CD4-positive, CD25-positive, alpha-beta regulatory T cell (primary cell): ENCODE data around the gene OR2V1. TPM values are rescaled to one million over a fixed set of nuclear protein-coding genes. Genes with fewer than 3 reads are reported as not detected.
A peak's percentile ranks its signal among the peaks of the same experiment; 100 is the strongest.
"Not testable (repeated sequence)": the region's sequence is repeated elsewhere in the genome, so short reads cannot be mapped to it uniquely, and the experiment has no call there.

ENCODE experiments used
- ATAC-seq, 2 donors: fragments of 150-1000 bp; cut with Tn5 transposase; one replicate each; pipeline ENCODE4 v1.10.0; 2021; ENCODE audit warnings: low read depth in 2 of 2, moderate number of reproducible peaks in 2 of 2, moderate library complexity in 1 of 2
- DNase-seq, 3 donors: peaks; one replicate each; pipeline versions ENCODE4 v3.0.0 to v3.0.0-alpha.2; 2012 to 2022; ENCODE audit warnings: mixed read lengths in 1 of 3
- H3K27ac ChIP-seq: one replicate; pipeline ENCODE4 v1.7.0; 2013; ENCODE audit warnings: mild to moderate bottlenecking, low read length; ENCODE audit not compliant: insufficient read depth, poor library complexity, severe bottlenecking
- H3K27me3 ChIP-seq: one replicate; pipeline ENCODE4 v1.7.0; 2013; ENCODE audit warnings: low read length; ENCODE audit not compliant: control insufficient read depth, insufficient read depth
- H3K36me3 ChIP-seq: one replicate; pipeline ENCODE4 v1.7.0; 2013; ENCODE audit warnings: mild to moderate bottlenecking, low read length, moderate library complexity; ENCODE audit not compliant: control insufficient read depth, insufficient read depth
- H3K4me1 ChIP-seq: 2 replicates; pipeline ENCODE4 v1.7.0; 2013; ENCODE audit warnings: mild to moderate bottlenecking, low read length; ENCODE audit not compliant: insufficient read depth, control insufficient read depth, poor library complexity, severe bottlenecking
- H3K4me3 ChIP-seq: one replicate; pipeline ENCODE4 v1.7.0; 2013; ENCODE audit warnings: low read depth, mild to moderate bottlenecking, low read length, moderate library complexity
- H3K9me3 ChIP-seq, 2 experiments: 1 replicate in 1 of 2; 2 replicates in 1 of 2; pipeline ENCODE4 v1.7.0; 2013; ENCODE audit warnings: low read length in 2 of 2, mild to moderate bottlenecking in 1 of 2, moderate library complexity in 1 of 2; ENCODE audit not compliant: control insufficient read depth in 2 of 2
- H3K27ac Mint-ChIP-seq, 3 donors: one replicate each; pipeline ENCODE4 v1.8.0; 2020 to 2022; ENCODE audit warnings: mild to moderate bottlenecking in 3 of 3, mixed read lengths in 3 of 3, moderate library complexity in 2 of 3
- H3K27me3 Mint-ChIP-seq: one replicate; pipeline ENCODE4 v1.8.0; 2022; ENCODE audit warnings: mild to moderate bottlenecking, mixed read lengths
- H3K36me3 Mint-ChIP-seq: one replicate; pipeline ENCODE4 v1.8.0; 2020; ENCODE audit warnings: mixed read lengths
- H3K4me1 Mint-ChIP-seq, 4 donors: one replicate each; pipeline ENCODE4 v1.8.0; 2020 to 2022; ENCODE audit warnings: mixed read lengths in 4 of 4, mild to moderate bottlenecking in 1 of 4
- H3K4me3 Mint-ChIP-seq, 4 donors: one replicate each; pipeline ENCODE4 v1.8.0; 2020 to 2022; ENCODE audit warnings: mild to moderate bottlenecking in 4 of 4, mixed read lengths in 4 of 4, moderate library complexity in 3 of 4
- H3K9me3 Mint-ChIP-seq, 7 donors: one replicate each; pipeline ENCODE4 v1.8.0; 2020 to 2022; ENCODE audit warnings: mixed read lengths in 7 of 7, mild to moderate bottlenecking in 3 of 7, moderate library complexity in 2 of 7
- polyA plus RNA-seq, 4 donors: library from polyadenylated mRNA; unstranded; fragments of 300-500 nt; fragmentation: Illumina TruSeq; gene quantifications; one replicate each; pipeline ENCODE4 v1.2.3, GENCODE V29; 2021
- total RNA-seq: library from RNA; stranded (reverse); gene quantifications from one replicate; pipeline ENCODE4 v1.2.3, GENCODE V29; 2022

Gene OR2V1
- total and polyA plus RNA-seq, 5 donors from 2014 or later, result not detected

GRCh38 chr5:181104606-181105390 lies 26.2 kb downstream of the OR2V1 start:
- H3K27me3 ChIP-seq, H3K4me3 ChIP-seq, H3K27ac Mint-ChIP-seq, H3K9me3 ChIP-seq, H3K36me3 Mint-ChIP-seq, H3K4me1 ChIP-seq, DNase-seq, H3K36me3 ChIP-seq, ATAC-seq, H3K27ac ChIP-seq, H3K9me3 Mint-ChIP-seq: not testable (repeated sequence)
- peaks cover 54% of the 10 kb centered on the region for H3K27me3 Mint-ChIP-seq
- H3K4me1 Mint-ChIP-seq, result peaks cover 0 to 16% (median 1%) of the 10 kb centered on the region in 4 donors
- peak overlapping the region in 3 of 4 donors; percentile 78 to 83 (median 80) for H3K4me3 Mint-ChIP-seq

DNA sequence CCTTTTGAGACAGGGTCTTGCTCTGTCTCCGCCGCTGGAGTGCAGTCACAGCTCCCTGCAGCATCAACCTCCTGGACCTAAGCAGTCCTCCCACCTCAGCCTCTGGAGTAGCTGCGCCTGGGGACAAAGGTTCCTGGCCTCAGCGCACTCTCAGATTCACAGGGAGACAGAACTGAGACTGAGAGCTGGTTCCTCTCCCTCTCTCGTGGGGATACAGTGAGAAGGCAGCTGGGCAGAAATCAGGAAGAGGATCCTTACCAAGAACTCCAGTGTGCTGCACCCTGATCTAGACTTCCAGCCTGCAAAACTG lies 26.8 kb downstream of the OR2V1 start:
- H3K9me3 ChIP-seq, H3K27ac ChIP-seq, H3K4me3 ChIP-seq, H3K4me1 ChIP-seq, ATAC-seq, H3K36me3 Mint-ChIP-seq, DNase-seq, H3K36me3 ChIP-seq, H3K9me3 Mint-ChIP-seq, H3K27me3 ChIP-seq: not testable (repeated sequence)
- Mint-ChIP-seq H3K4me1 (peaks cover 0 to 22% (median 1%) of the 10 kb centered on the region in 4 donors), H3K27ac (peak overlapping the region in 2 of 3 donors; percentile 53 to 89), H3K4me3 (peak overlapping the region; percentile 43 to 83 (median 79)), H3K27me3 (peaks cover 59% of the 10 kb centered on the region)

- H3K4me1 Mint-ChIP-seq, result peaks cover 0 to 28% (median 1%) of the 10 kb centered on the region in 4 donors
- H3K4me1 ChIP-seq, H3K4me3 Mint-ChIP-seq, H3K27me3 ChIP-seq, H3K4me3 ChIP-seq, DNase-seq, ATAC-seq, H3K9me3 ChIP-seq, H3K36me3 Mint-ChIP-seq, H3K27ac Mint-ChIP-seq, H3K36me3 ChIP-seq, H3K9me3 Mint-ChIP-seq, H3K27ac ChIP-seq: not testable (repeated sequence)
- H3K27me3 Mint-ChIP-seq, result peaks cover 46% of the 10 kb centered on the region
These were observed 28.9 kb downstream of the OR2V1 start for GRCh38 chr5:181101930-181102674.

GRCh38 chr5:181101030-181101641 lies 29.8 kb downstream of the OR2V1 start:
- not testable (repeated sequence) for ATAC-seq, H3K36me3 Mint-ChIP-seq

DNA sequence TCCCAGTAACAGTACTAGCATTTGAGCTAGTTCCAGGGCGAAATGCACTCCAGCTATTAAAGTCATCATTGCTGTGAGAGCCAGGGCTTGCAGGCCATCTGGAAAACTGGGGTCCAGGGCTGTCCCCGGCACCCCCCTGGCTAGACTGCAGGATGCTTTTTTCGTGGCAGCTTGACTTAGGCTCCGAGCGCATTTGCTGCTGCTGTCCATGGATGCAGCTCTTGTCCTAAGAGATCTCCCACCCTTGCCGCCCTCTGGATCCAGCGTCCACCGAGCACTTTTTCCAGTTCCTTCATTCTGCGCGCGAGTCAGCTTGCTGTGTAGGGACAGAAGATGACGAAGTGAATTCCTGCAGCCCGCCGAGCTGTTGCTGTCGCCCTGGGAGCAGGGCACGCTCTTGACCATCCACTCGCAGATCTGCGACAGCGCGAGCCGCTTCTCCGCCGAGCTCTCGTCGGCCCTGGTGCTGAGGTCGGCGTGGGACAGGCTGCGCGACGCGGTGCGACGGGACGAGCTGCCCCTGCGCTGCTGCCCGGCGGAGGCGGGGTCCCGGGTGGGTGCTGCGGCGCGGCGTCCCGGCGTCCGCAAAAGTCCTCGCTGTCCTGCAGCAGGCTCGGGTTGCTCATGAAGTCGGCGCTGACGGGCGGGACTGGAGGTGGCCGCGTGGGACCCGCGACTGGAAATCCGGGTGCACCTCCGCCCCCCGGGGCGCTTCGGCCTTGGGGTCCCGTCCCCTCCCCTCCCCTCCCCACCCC lies 30.7 kb downstream of the OR2V1 start:
- H3K4me1 Mint-ChIP-seq, result peaks cover 0 to 25% (median 1%) of the 10 kb centered on the region in 4 donors
- H3K36me3 ChIP-seq, result no peaks in the 10 kb centered on the region
- no peak for DNase-seq
- H3K27me3 Mint-ChIP-seq, result peaks cover 30% of the 10 kb centered on the region
- peak overlapping the region in 2 of 4 donors; percentile 57 to 75 for H3K4me3 Mint-ChIP-seq
- no peak overlapping the region for H3K27ac Mint-ChIP-seq
- H3K4me3 ChIP-seq, result no peak overlapping the region
- no peaks in the 10 kb centered on the region for H3K4me1 ChIP-seq
- no peaks in the 10 kb centered on the region for H3K9me3 ChIP-seq
- H3K9me3 Mint-ChIP-seq, result peaks cover 0 to 2% (median 0%) of the 10 kb centered on the region in 7 donors
- no peaks in the 10 kb centered on the region for H3K36me3 Mint-ChIP-seq
- H3K27me3 ChIP-seq, result peaks cover 10% of the 10 kb centered on the region
- H3K27ac ChIP-seq, result no peak overlapping the region
- ATAC-seq, result no peak

More at GRCh38 chr5:181101030-181101641, 29.8 kb downstream of the OR2V1 start:
- not testable (repeated sequence) for H3K4me3 Mint-ChIP-seq, H3K27ac Mint-ChIP-seq, H3K9me3 ChIP-seq, H3K9me3 Mint-ChIP-seq, H3K27ac ChIP-seq, H3K4me1 ChIP-seq, H3K27me3 ChIP-seq, DNase-seq, H3K4me3 ChIP-seq, H3K36me3 ChIP-seq
- peaks cover 0 to 28% (median 1%) of the 10 kb centered on the region in 4 donors for H3K4me1 Mint-ChIP-seq
- H3K27me3 Mint-ChIP-seq, result peaks cover 38% of the 10 kb centered on the region

DNA sequence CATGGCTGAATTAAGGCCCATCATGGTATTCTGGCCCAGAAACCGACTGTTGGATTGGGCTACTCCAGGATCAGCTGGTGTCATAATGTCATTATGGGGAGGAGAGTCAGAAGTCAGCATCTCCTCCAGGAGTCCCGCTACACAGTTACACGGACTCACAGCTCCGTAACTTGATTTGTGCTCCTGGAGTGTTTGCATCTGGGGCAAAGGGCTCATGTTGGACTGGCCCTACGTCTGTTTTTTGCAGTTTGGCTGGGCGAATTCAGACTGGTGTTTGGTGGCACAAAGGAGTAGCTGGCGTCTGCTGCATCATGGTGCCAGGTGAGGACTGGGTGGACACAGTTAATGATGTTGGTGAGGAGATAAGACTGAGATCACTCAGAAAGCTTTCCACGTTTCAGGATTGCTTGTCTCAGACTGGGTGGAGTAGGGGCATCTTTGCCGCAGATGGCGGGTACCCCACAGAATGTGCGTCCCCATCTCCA lies 31.3 kb downstream of the OR2V1 start:
- Histone ChIP-seq H3K9me3 (no peaks in the 10 kb centered on the region), H3K4me3 (no peak overlapping the region), H3K27ac (no peak overlapping the region), H3K27me3 (peaks cover 10% of the 10 kb centered on the region), H3K36me3 (no peaks in the 10 kb centered on the region), H3K4me1 (no peaks in the 10 kb centered on the region)
- DNase-seq (no peak), ATAC-seq (no peak)
- peaks cover 0 to 2% (median 0%) of the 10 kb centered on the region in 7 donors for H3K9me3 Mint-ChIP-seq
- H3K36me3 Mint-ChIP-seq, result no peaks in the 10 kb centered on the region
- no peak overlapping the region for H3K27ac Mint-ChIP-seq
- H3K4me1 Mint-ChIP-seq, result peaks cover 0 to 24% (median 1%) of the 10 kb centered on the region in 4 donors
- peaks cover 33% of the 10 kb centered on the region for H3K27me3 Mint-ChIP-seq
- H3K4me3 Mint-ChIP-seq, result peak overlapping the region in 2 of 4 donors; percentile 42 to 68
